Cerebellar nuclear complex (tissue), 1 donor: Measurements from ENCODE around the gene B9D2.
"Not testable (repeated sequence)": the region's sequence is repeated elsewhere in the genome, so short reads cannot be mapped to it uniquely, and the experiment has no call there.

Source experiments
- DNase-seq, 2 experiments: peaks; one replicate each; lab custom pipeline; 2025; lab: John Stamatoyannopoulos, UW

B9D2 gene, protein sequence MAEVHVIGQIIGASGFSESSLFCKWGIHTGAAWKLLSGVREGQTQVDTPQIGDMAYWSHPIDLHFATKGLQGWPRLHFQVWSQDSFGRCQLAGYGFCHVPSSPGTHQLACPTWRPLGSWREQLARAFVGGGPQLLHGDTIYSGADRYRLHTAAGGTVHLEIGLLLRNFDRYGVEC

DNA sequence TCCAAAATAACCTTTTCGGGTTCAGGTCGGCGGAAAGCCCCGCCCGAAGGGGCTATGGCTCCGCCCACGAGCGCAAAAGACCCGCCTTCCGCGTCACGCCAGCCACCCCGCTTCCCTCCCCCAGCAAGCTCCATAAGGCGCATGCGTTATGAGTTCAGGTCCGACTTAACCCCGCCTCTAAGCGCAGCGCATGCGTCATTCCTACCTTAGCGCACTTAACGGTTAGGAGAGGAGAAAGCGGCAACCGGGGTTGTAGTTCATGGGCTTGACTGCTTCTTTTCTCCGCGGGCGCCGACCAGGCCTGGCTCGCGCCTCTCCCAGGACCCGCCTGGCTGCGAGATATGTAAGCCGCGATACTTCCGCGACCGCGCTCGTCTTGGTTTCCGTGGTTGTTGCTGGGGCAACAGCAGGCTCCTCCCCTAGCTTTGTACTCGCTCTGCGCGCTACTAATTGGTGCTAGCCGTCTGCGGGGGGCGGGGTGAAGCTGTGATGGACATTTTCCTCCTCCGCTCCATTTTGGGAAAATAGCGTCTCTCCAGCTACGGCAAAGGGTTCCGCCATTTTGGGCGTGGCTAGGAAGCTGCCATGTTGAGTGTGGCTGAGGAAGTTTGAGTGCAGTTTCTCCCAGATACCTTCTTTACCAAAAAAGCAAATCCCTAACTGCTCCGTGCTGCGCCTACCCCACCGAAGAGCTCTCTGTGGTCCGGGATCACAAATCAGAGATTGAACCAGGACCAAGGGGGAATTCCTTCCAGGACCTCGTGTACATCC, at the start of gene B9D2:
B9D2 (minus strand) TSS at position 397 of the 771 bp plus-strand sequence. CDS start 630 bp downstream, outside the sequence.
- peak; percentile 69 to 97 for DNase-seq

DNA sequence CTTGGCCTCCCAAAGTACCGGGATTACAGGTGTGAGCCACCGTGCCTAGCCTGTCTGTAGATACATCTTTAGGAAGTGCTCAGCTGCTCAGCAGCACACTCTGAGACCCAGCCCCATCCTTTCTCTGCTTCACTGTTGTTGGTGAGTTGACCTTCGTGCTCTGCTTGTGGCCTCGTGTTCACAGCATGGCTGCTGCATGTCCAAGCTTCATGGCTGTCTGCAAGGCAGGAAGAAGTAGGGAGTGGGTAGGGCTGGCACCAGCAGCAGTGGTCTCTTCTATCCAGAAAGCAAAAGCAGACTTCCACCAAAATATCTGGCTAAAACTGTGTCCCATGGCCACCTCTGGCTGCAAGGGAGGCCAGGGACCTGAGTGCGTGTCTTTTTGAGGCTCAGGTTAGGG, 49.0 kb upstream of the B9D2 start:
- no peak for DNase-seq

DNA sequence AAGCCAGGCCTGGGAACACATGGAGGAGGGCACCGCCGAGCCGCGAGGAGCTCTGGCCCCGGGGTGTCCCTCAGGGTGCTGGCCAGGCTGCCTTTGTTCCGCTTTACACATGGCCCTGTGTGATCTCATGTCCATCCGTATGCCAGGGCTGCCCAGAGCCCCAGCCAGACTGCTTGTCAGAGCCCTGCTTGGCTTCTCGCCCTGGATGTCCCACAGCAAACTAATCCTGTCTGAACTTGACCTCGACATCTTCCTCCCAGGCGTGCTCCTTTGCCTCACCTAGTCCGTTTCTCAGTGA, 48.0 kb upstream of the B9D2 start:
- no peak for DNase-seq

DNA sequence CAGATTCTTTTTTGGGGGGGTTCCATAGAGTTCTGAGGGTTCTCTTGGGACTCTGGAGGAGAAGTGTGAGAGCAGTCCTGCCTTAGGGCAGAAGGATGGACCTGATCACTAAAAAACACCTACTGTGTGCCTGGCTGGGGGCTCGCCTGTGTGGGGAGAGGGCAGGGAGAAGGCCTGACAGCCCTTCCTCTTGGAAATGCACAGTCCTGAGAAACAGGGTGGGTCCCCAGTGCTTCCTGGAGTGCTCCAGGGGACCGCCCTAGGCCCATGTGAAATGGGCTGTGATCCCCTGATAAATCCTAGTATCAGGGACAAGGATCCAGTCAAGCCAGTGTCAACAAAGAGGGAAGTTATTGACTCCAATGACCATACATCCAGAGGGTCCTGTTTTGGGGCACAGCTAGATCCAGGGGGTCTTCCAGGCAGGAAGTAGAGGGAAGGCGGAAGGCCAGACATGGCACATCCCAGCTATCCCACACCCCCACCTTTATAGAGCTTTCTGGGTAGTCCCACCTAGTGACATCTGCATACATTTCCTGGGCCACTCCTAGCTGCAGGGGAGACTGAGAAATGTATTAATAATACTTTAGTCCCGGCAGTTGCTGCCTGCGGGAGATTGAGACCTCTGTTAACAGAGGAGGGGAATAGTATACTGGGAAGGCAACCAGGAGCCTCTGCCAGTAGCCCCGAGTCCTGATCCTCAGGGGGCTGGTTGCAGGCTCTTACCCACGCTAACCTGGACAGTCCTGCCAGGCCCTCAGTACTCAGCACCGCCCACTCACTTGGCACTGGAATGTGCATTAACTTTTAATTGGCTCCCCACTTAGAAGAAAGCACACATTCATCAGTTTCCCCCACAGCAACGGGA, 47.4 kb upstream of the B9D2 start:
- DNase-seq = no peak

DNA sequence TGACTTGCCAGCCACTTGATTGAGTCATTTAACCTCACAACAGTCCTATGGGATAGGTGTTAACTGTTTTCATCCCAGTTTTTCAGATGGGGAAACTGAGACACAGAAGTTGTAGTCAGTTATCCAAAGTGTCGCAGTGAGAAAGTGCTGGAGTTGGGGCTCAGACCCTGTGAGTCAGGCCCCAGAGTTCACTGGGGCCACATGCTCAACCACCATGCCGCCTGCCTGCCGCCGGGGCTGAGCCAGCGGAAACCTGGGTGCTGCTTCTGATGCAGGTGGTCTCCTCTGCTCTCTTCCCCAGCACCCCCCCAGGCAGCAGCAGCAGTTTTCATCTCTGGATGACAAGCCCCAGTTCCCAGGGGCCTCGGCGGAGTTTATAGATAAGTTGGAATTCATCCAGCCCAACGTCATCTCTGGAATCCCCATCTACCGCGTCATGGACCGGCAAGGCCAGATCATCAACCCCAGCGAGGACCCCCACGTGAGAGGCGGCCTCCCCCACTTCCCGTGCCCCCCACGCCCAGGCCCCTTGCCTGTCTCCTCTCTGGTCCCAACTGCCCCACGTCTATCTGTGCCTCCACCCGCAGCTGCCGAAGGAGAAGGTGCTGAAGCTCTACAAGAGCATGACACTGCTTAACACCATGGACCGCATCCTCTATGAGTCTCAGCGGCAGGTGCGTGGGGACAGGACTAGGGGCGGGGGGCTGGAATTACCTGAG, 46.5 kb upstream of the B9D2 start:
- DNase-seq = no peak

DNA sequence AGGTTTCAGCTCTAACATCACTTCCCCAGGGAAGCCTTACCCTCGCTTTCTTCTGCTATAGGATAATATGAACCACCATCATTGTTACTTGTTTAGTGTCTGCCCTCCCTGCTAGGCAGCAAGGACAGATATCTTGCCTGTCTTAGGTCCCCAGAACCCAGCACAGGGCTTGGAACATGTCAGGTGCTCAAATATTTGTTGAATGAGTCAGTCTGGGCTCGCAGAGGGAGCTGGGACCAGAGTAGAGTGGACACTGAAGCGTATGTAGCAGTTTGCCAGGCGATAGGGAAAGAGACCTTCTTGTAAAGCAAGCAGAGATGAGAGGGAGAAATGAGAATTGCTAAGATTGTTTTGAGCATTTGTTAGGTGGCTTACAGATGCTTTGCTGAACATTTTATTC, 45.3 kb upstream of the B9D2 start:
- DNase-seq = no peak

DNA sequence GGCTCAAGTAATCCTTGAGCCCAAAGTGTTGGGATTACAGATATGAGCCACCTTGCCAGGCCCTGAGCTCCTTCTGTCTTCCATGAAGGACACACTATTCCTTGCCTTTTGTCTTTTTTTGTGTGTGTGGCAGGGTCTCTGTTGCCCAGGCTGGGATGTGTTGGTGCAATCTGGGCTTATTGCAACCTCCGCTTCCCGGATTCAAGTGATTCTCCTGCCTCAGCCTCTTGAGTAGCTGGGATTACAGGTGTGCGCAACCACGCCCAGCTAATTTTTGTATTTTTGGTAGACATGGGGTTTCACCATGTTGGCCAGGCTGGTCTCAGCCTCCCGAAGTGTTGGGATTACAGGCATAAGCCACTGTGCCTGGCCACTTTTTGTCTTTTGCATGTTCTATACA, 44.9 kb upstream of the B9D2 start:
- DNase-seq = not testable (repeated sequence)

DNA sequence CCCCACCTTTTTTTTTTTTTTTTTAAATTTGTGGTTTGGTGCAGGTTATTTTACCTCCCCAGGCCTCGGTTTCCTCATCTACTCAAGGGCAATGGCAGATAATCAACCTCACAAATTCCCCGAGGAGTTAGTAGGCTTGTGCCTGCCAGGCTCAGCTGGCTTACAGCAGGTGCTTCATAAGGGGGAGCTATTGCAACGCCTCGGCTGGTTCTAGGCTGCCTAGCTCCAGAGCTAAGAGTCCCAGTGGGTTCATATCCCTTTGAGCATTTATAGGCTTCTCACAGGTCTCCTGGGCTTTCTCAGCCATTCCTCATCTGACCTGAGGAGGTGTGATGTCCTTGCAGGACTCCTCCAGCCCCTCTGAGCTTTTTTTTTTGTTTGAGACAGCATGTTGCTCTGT, 44.3 kb upstream of the B9D2 start:
- no peak for DNase-seq

DNA sequence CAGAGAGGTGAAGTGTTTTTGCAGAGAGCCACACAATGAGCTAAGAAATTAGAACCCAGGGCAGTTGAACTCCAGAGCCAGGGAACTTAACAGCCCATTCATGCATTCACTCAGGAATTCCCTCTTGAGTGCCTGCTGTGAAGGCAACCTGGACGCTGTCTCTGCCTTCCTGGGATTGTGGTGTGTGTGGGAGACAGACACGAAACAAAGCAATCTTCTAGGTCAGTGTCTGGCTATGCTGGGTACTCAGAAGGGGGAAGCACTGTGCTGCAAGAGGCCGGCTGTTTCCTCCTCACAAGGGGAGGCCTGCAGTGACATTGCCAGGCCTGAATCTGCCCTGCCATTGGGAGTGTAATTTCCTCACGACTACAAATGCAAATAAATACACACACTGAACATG, 43.3 kb upstream of the B9D2 start:
- DNase-seq = no peak

DNA sequence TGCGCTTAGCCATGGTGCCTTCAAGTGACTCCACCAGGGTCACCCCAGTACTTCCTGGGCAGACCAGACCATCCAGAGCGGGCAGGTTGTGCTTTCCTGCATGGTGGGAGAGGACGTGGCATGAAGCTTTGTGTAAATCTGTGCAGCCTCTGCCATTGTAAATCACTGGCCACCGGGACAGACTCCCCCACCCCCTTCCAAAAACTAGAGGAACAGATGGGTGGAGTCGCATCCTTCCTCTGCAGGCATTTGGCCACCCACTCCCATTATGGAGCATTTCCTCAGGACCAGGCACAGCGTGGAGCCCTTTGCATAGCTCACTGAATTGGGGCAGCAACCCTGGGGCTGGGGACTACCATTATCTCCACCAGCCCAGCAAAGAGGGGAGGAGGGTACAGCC, 41.8 kb upstream of the B9D2 start:
- DNase-seq = no peak

DNA sequence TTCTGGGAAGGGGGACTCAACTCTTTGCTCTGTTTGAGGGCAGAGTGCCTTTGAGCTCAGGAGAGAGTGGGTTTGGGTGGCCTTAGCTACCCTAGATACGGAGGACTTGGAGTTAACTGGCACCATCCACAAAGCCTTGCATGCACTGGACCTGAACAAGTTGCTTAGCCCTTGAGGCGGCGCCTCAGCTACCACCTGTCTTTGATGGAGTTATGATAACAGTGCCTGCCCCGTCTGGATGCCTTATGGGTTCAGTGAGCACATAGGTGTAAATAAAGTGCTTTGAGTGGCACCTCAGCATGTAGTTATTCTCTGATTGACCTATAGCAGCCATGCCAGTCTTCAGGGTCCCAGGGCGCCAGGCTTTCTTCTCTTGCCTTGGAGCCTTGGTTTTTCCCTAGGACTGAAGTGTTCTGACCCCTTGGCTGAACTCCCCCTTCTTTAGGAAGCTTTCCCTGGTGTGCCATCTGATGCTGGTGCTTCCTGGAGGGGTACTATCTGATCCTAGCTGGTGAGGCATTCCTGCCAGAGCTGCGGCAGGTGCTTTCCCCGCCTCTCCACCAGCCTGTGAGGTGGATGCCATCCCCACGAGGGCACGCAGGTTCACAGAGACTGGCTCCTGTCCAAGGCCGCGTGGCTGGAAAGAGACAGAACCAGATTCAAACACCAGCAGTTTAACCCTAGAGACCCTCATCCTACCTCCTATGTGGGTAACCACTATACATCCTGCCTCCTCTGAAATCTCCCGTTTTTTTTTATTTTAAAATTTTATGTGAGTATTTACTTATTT, 39.4 kb upstream of the B9D2 start:
- no peak for DNase-seq

DNA sequence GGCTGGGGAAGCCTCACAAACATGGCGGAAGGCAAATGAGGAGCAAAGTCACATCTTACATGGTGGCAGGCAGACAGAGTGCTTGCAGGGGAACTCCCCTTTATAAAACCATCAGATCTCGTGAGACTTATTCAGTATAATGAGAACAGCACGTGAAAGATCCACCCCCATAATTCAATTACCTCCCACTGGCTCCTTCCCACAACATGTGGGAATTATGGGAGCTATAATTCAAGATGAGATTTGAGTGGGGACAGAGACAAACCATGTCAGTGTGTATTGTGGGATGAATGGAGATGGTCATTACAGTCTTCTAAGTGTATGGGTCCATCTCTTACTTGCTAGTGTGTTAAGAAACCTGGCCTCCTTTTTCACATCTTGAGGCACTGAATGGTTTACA, 38.1 kb upstream of the B9D2 start:
- no peak for DNase-seq

DNA sequence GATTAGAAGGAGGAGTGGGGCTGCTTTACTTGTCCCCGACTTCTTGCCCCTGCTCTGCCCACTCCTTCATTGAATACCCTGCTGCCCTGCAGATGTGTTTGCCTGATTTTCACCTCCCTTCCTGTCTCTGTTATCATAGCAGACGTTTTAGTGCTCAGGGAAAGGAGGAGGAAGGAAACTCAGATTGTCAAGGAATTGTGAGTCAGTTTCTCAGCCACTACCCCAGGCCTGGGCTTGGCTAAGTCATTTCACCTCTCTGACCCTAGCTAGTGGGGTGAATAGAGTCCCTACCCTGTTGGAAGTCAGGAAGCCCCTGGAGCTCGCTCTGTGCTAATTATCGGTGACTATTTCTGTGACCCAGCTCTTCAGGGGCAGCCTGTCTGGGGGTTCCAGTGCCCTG, 37.5 kb upstream of the B9D2 start:
- no peak for DNase-seq

DNA sequence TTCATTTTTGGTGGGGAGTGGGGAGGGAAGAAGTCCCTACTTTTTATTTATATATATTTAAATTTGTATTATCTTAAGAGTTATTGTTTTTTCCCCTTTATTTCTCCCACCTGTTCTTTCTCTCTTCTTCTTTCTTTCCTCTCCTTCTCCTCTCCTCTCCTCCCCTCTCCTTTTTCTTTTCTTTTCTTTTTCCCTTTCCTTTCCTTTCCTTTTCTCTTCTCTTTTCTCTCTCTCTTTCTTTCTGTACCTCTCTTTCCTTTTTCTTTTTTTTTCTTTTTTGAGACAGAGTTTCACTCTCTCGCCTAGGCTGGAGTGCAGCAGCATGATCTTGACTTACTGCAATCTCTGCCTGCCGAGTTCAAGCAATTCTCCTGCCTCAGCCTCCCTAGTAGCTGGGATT, 35.6 kb upstream of the B9D2 start:
- DNase-seq = no peak

DNA sequence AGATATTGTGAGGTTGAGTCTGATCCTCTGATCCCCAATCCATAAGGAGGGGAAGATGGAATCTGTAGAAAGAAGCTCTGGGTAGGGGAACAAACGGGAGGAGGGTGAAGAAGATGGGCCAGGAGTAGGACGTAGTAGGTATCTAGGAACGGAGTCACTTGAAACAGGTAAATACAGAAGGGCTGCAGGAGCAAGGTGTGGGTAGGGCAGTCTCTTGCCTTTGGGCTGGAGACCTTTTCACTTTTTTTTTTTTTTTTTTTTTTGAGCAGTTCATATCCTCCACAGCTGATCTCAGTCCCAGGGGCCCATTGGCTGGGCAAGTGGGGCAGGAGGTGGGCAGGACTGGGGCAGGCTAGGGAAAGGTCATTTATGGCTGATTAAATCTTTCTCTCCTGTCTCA, 35.1 kb upstream of the B9D2 start:
- DNase-seq = no peak

DNA sequence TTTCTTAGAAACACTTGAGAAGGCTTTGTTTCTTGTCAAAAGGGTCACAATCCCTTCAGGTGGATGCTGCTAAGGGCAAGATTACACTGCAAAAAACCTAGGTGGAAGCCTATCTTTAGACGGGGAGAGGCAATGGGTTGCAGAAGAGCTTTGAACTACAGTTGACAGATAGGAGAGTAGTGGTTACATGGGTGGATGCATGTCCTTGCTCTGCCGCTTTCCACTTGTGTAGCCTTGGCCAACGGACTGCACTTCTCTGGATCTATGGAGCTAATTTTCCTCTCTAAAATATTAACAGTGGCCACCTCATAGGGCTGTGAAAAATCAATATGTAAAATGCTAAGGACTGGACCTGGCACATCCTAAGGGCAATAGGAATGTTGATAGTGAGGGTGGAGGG, 34.6 kb upstream of the B9D2 start:
- no peak for DNase-seq

DNA sequence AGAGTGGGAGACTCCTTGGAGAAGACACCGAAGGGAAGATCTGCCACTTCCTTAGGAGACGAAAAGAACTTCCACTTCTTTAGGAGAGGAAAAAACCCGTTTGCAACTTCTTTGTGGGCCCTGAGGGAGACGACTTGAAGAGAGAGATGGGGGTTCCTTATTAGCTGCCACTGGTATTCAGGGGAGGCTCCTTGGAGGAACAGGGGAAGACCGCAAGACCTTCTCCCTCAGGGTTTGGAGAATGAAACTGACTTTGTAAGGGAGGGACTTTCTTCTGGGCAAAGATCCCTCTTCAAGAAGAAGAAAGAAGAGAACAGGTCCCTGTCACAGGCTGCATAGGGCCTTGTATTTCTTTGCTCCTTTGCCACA, 34.1 kb upstream of the B9D2 start:
- no peak for DNase-seq

DNA sequence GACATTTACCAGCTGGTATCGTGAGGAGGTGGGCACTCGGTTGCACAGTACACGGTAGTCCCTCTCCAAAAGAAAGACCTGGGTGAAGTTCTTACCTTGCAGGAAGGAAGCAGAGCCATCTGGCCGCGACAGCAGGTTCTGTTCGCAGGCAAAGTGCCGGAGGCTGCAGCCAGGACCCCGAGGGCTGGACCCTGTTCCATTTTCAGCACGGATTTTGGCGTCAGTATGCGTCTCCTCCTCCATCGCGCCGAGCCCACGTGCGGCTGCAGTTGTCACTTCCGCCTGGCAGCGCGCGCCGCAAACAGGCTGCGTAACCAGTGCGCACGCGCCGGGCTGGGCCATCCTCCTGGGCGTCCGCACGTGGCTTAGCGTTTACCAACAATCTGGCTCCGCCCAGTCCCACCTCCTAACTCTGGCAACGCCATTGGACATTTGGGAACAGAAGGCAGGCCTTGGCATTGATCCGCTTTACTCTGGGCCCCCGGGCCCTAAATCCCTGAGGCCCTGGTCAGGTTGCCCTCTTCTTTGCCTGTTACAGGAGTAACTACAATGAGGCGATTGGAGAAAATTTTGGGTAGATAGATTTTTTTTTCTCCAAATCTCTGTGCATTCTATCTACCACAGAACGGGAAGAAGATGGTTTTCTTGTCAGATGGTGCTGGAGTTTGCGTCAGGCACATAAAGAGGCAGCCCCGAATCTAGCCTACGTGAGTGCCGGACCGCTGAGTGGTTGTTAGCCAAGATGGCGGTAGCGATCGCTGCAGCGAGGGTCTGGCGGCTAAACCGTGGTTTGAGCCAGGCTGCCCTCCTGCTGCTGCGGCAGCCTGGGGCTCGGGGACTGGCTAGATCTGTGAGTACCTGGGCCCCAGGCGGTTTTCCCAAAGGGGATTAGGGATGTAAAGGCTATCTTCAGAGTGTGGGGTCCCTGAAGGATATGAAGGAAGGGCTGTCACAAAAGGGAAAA, 33.4 kb upstream of the B9D2 start, which contains the start of the genes BCKDHA and EXOSC5:
BCKDHA (plus strand) TSS at position 733 of the 964 bp plus-strand sequence; CDS start at position 743, 10 bp downstream.
EXOSC5 (minus strand) TSS at position 274 of the 964 bp plus-strand sequence; CDS start at position 243, 31 bp downstream.
- peak; percentile 97 for DNase-seq

DNA sequence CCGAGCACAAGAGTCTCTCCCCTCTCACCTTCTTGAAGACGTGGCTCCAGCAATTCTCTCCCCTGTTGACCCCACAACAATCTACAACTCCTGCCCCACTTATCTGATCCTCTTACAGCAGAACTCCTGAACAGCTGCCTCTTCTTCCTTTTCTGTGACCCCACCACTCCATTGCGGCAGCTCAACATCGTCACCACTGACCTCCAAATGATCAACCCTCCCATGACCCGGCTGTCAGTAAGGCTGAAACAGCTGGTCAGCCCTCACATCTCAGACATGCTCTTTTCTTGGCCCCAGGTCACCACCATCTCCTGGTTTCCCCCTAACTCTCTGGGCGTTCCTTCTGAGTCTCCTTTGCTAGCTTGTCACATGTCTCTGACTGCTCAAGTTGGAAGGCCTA, 31.4 kb upstream of the B9D2 start:
- DNase-seq = no peak

DNA sequence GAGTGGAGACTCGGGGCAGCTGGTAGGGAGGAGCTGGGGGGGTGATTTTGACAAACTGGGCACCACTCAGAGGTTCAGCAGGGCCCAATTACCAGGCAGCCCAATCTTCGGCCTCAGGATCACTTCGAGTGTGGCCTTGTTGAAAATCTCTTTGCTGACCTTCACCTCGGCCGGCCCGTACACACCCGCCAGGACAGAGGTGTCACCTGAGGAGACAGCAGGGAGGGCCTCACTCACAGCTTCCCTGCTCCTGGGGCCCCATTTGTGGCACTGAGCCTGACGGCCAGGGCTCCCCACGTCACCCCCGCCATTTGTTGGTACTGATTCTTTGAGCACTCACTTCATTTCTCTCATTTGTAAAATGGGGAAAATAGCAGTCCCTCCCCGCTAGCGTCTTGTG, 28.8 kb upstream of the B9D2 start:
- no peak for DNase-seq
